A673 (cell line): ENCODE results near the gene FAM227A.

Experiments
- CTCF ChIP-seq: fragments of 300-800, 200-600 bp; sonication (generic); conservative IDR thresholded peaks from 2 replicates; pipeline ENCODE4 v1.5.1; 2017; ENCODE audit warnings: low read depth, mild to moderate bottlenecking, antibody characterized with exemption, low read length, moderate library complexity, mixed read lengths
- EZH2 ChIP-seq: fragments of 200-600 bp; sonication (generic); IDR thresholded peaks from 2 replicates; pipeline ENCODE4 v1.6.1; 2017; ENCODE audit warnings: borderline replicate concordance, low read depth, mild to moderate bottlenecking, mixed read lengths, antibody characterized with exemption, low read length; ENCODE audit not compliant: poor library complexity, severe bottlenecking

GRCh38 chr22:38631724-38632123 is 24.5 kb downstream of the FAM227A start:
- TF ChIP-seq CTCF (no peak), EZH2 (no peak)
